Suprapubic skin (tissue), 4 donors: ENCODE results near the gene PPP1R37. TPM values are rescaled to one million over a fixed set of nuclear protein-coding genes. Genes with fewer than 3 reads are reported as not detected.

ENCODE experiments used
- DNase-seq, 2 donors: peaks; one replicate each; pipeline ENCODE4 v3.0.0-alpha.2; 2019; ENCODE audit warnings: low spot score in 2 of 2
- H3K27ac ChIP-seq: fragments of 200-600 bp; sonication (generic); one replicate; pipeline ENCODE4 v1.5.1; 2019
- H3K27me3 ChIP-seq: fragments of 200-600 bp; sonication (generic); one replicate; pipeline ENCODE4 v1.5.1; 2019
- H3K36me3 ChIP-seq: fragments of 200-600 bp; sonication (generic); one replicate; pipeline ENCODE4 v1.5.1; 2019
- H3K4me1 ChIP-seq: fragments of 200-600 bp; sonication (generic); one replicate; pipeline ENCODE4 v1.5.1; 2019
- H3K4me3 ChIP-seq: fragments of 200-600 bp; sonication (generic); one replicate; pipeline ENCODE4 v1.5.1; 2019; ENCODE audit warnings: mild to moderate bottlenecking
- H3K9me3 ChIP-seq: fragments of 200-600 bp; sonication (generic); one replicate; pipeline ENCODE4 v1.5.1; 2019
- CTCF ChIP-seq, 2 donors: fragments of 200-600 bp in 1 of 2; fragments of 450-650 bp in 1 of 2; sonication (generic) in 1 of 2; IDR thresholded peaks; one replicate each; pipeline ENCODE4 v1.5.1; 2016 to 2019; ENCODE audit warnings: antibody characterized with exemption in 2 of 2, mild to moderate bottlenecking in 1 of 2, moderate library complexity in 1 of 2
- EP300 ChIP-seq: sonication (generic); formaldehyde crosslinking; IDR thresholded peaks from one replicate; pipeline ENCODE4 v1.6.1; 2017; ENCODE audit warnings: antibody characterized with exemption
- POLR2A ChIP-seq, 2 donors: fragments of 450-650 bp; IDR thresholded peaks; one replicate each; pipeline ENCODE4 v1.6.1; 2017; ENCODE audit warnings: antibody characterized with exemption in 2 of 2, mild to moderate bottlenecking in 2 of 2, moderate library complexity in 2 of 2
- POLR2AphosphoS5 ChIP-seq, 3 donors: sonication (generic); formaldehyde crosslinking; IDR thresholded peaks; one replicate each; pipeline ENCODE4 v1.6.1; 2017; ENCODE audit warnings: antibody characterized with exemption in 3 of 3
- WGBS: methylation state at CpG from one replicate; pipeline ENCODE4 v1.1.5; 2018; 5-methylcytosine and 5-hydroxymethylcytosine counted together
- total RNA-seq, 4 donors: library from RNA; depleted of rRNA; stranded (reverse); fragments of >200 nt; gene quantifications; one replicate each; pipeline ENCODE4 v1.1.0, GENCODE V29; 2016

PPP1R37 gene
- total RNA-seq, 4 donors from 2014 or later = 24.6 to 43.1 (median 33.5) TPM

- Histone ChIP-seq H3K27me3 (no peaks in the 10 kb centered on the region), H3K4me3 (no peak overlapping the region), H3K36me3 (peaks cover 45% of the 10 kb centered on the region), H3K27ac (no peak overlapping the region), H3K4me1 (peaks cover 45% of the 10 kb centered on the region), H3K9me3 (no peaks in the 10 kb centered on the region)
- no peak for DNase-seq
- TF ChIP-seq POLR2A (IDR thresholded peaks at IDR 0.05) (no peak), CTCF (IDR thresholded peaks at IDR 0.05) (no peak), EP300 (no peak), POLR2AphosphoS5 (IDR thresholded peaks at IDR 0.05) (no peak)
- WGBS = 70% methylated on average over 8 of the region's 8 CpGs
Observed at GRCh38 chr19:45049073-45049736, 43.8 kb upstream of the PPP1R37 start.

- H3K4me3 ChIP-seq = no peak overlapping the region
- no peak for DNase-seq
- H3K27ac ChIP-seq = no peak overlapping the region
- no peaks in the 10 kb centered on the region for H3K27me3 ChIP-seq
- H3K9me3 ChIP-seq = no peaks in the 10 kb centered on the region
- WGBS = 72% methylated on average over 6 of the region's 6 CpGs
- H3K36me3 ChIP-seq = peaks cover 45% of the 10 kb centered on the region
- TF ChIP-seq EP300 (no peak), CTCF (IDR thresholded peaks at IDR 0.05) (no peak), POLR2AphosphoS5 (IDR thresholded peaks at IDR 0.05) (no peak), POLR2A (IDR thresholded peaks at IDR 0.05) (no peak)
- peaks cover 45% of the 10 kb centered on the region for H3K4me1 ChIP-seq
Observed at GRCh38 chr19:45050036-45050435, 42.9 kb upstream of the PPP1R37 start.

GRCh38 chr19:45051929-45052579 is 40.9 kb upstream of the PPP1R37 start:
- no peak for TF ChIP-seq CTCF (IDR thresholded peaks at IDR 0.05)
- no peak for TF ChIP-seq POLR2AphosphoS5 (IDR thresholded peaks at IDR 0.05)
- no peak for TF ChIP-seq EP300
- no peak for TF ChIP-seq POLR2A (IDR thresholded peaks at IDR 0.05)
- peak overlapping the region; percentile 22 for H3K27ac ChIP-seq

GRCh38 chr19:45056831-45057230 is 36.1 kb upstream of the PPP1R37 start:
- TF ChIP-seq POLR2AphosphoS5 (IDR thresholded peaks at IDR 0.05) (no peak), CTCF (IDR thresholded peaks at IDR 0.05) (no peak), EP300 (no peak), POLR2A (IDR thresholded peaks at IDR 0.05) (no peak)

More at GRCh38 chr19:45051929-45052579, 40.9 kb upstream of the PPP1R37 start:
- Histone ChIP-seq H3K4me1 (peaks cover 32% of the 10 kb centered on the region), H3K36me3 (peaks cover 48% of the 10 kb centered on the region), H3K9me3 (no peaks in the 10 kb centered on the region), H3K4me3 (no peak overlapping the region), H3K27me3 (no peaks in the 10 kb centered on the region)
- DNase-seq = no peak
- 60% methylated on average over 8 of the region's 9 CpGs for WGBS

GRCh38 chr19:45057444-45057843 is 35.5 kb upstream of the PPP1R37 start:
- Histone ChIP-seq H3K4me3 (no peak overlapping the region), H3K27ac (no peak overlapping the region), H3K9me3 (no peaks in the 10 kb centered on the region), H3K27me3 (no peaks in the 10 kb centered on the region), H3K36me3 (peaks cover 99% of the 10 kb centered on the region), H3K4me1 (peaks cover 9% of the 10 kb centered on the region)
- no peak for DNase-seq
- TF ChIP-seq POLR2A (IDR thresholded peaks at IDR 0.05) = no peak
- 87% methylated on average over 9 of the region's 9 CpGs for WGBS

More at GRCh38 chr19:45056831-45057230, 36.1 kb upstream of the PPP1R37 start:
- H3K4me1 ChIP-seq = peaks cover 15% of the 10 kb centered on the region
- H3K9me3 ChIP-seq = no peaks in the 10 kb centered on the region
- 92% methylated on average over 7 of the region's 8 CpGs for WGBS
- H3K27me3 ChIP-seq = no peaks in the 10 kb centered on the region
- H3K4me3 ChIP-seq = no peak overlapping the region
- no peak overlapping the region for H3K27ac ChIP-seq
- H3K36me3 ChIP-seq = peaks cover 96% of the 10 kb centered on the region
- DNase-seq = no peak
